NB4 (cell line): ENCODE results near the gene EDC4.

Experiments used
- CTCF ChIP-seq: IDR thresholded peaks from one replicate; pipeline ENCODE4 v1.5.1; 2012; ENCODE audit warnings: low read depth, low read length
- MAX ChIP-seq: IDR thresholded peaks from 2 replicates; pipeline ENCODE4 v1.6.1; 2011; ENCODE audit warnings: low read depth, low read length
- MYC ChIP-seq: IDR thresholded peaks from 2 replicates; pipeline ENCODE4 v1.6.1; 2011; ENCODE audit warnings: low read depth, low read length
- POLR2A ChIP-seq: IDR thresholded peaks from 2 replicates; pipeline ENCODE4 v1.6.1; 2011; ENCODE audit warnings: mild to moderate bottlenecking; ENCODE audit not compliant: insufficient read length; ENCODE audit errors: extremely low read depth

DNA sequence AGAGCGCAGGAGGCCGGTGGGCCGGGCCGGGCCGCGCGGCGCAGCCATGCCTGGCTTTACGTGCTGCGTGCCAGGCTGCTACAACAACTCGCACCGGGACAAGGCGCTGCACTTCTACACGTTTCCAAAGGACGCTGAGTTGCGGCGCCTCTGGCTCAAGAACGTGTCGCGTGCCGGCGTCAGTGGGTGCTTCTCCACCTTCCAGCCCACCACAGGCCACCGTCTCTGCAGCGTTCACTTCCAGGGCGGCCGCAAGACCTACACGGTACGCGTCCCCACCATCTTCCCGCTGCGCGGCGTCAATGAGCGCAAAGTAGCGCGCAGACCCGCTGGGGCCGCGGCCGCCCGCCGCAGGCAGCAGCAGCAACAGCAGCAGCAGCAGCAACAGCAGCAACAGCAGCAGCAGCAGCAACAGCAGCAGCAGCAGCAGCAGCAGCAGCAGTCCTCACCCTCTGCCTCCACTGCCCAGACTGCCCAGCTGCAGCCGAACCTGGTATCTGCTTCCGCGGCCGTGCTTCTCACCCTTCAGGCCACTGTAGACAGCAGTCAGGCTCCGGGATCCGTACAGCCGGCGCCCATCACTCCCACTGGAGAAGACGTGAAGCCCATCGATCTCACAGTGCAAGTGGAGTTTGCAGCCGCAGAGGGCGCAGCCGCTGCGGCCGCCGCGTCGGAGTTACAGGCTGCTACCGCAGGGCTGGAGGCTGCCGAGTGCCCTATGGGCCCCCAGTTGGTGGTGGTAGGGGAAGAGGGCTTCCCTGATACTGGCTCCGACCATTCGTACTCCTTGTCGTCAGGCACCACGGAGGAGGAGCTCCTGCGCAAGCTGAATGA, 30.1 kb upstream of the EDC4 start:
- TF ChIP-seq CTCF (peak; percentile 21), POLR2A (peak; percentile 2), MAX (peak; percentile 60), MYC (peak; percentile 68)
